Stimulated activated CD4-positive, alpha-beta T cell treated with anti-CD3 and anti-CD28 coated beads, Interleukin-1b, Interleukin-23, amount 100 ng/mL, for 4 hours (primary cell): Measurements from ENCODE around the gene GIMAP8.

Experiments
- DNase-seq, 2 donors: peaks; one replicate each; pipeline ENCODE4 v3.0.0-alpha.2; 2020; ENCODE audit warnings: low read depth in 2 of 2

GIMAP8 gene

GRCh38 chr7:150450491-150451001 is at the start of gene GIMAP8:
Gene GIMAP8, plus strand, starts transcription at chr7:150450630. Its CDS starts 16,069 bp downstream, at chr7:150466699.
- DNase-seq = peak in 1 of 2 donors; percentile 43

GRCh38 chr7:150400788-150401423 is 49.5 kb upstream of the GIMAP8 start:
- DNase-seq = no peak

- DNase-seq = no peak
Measured at GRCh38 chr7:150401424-150401790, 49.0 kb upstream of the GIMAP8 start.

GRCh38 chr7:150401861-150402631 is 48.4 kb upstream of the GIMAP8 start:
- no peak for DNase-seq

GRCh38 chr7:150402671-150403321 is 47.6 kb upstream of the GIMAP8 start:
- no peak for DNase-seq

- DNase-seq = no peak
Measured at GRCh38 chr7:150403376-150404171, 46.9 kb upstream of the GIMAP8 start.

- no peak for DNase-seq
Measured at GRCh38 chr7:150404172-150404804, 46.1 kb upstream of the GIMAP8 start.

- peak; percentile 45 to 64 for DNase-seq
Measured at GRCh38 chr7:150404805-150405583, 45.4 kb upstream of the GIMAP8 start.

GRCh38 chr7:150405584-150406311 is 44.7 kb upstream of the GIMAP8 start:
- peak; percentile 12 to 24 for DNase-seq

- no peak for DNase-seq
Measured at GRCh38 chr7:150406312-150406566, 44.2 kb upstream of the GIMAP8 start.

- DNase-seq = no peak
Measured at GRCh38 chr7:150406567-150407421, 43.6 kb upstream of the GIMAP8 start.

- no peak for DNase-seq
Measured at GRCh38 chr7:150407588-150408392, 42.6 kb upstream of the GIMAP8 start.

GRCh38 chr7:150408393-150409299 is 41.8 kb upstream of the GIMAP8 start:
- DNase-seq = no peak

- no peak for DNase-seq
Measured at GRCh38 chr7:150409300-150410030, 41.0 kb upstream of the GIMAP8 start.

- DNase-seq = no peak
Measured at GRCh38 chr7:150410131-150410530, 40.3 kb upstream of the GIMAP8 start.

- no peak for DNase-seq
Measured at GRCh38 chr7:150410680-150411346, 39.6 kb upstream of the GIMAP8 start.
